Right ventricle myocardium inferior (tissue), 1 donor: ENCODE data around the gene SPCS2. TPM values are rescaled to one million over a fixed set of nuclear protein-coding genes. Genes with fewer than 3 reads are reported as not detected.
"Not testable (repeated sequence)": the region's sequence is repeated elsewhere in the genome, so short reads cannot be mapped to it uniquely, and the experiment has no call there.

Experiments
- ATAC-seq: fragments of 200-7000 bp; cut with Tn5 transposase; one replicate; pipeline ENCODE4 v1.9.1; 2020; ENCODE audit warnings: mild to moderate bottlenecking, moderate library complexity
- DNase-seq: peaks from one replicate; pipeline ENCODE4 v3.0.0; 2021; ENCODE audit errors: missing footprints
- intact Hi-C: fragments of 100-400 bp; cut with DNase I; formaldehyde crosslinking; loops from one replicate; pipeline ENCODE4 v1.11.0; 2022
- total RNA-seq: library from RNA; stranded (reverse); fragmentation: NEBNext Ultra II Directional; extraction: Animal tissue kit (Norgen Biotek cat#: 25700); gene quantifications from one replicate; pipeline ENCODE4 v1.2.1, GENCODE V29; 2021
- donor health status: DM: no; HTN: yes; CAD: no; lungs with severe emphysema.

SPCS2 gene
- total RNA-seq, 1 donor from 2014 or later, result 108 TPM

DNA sequence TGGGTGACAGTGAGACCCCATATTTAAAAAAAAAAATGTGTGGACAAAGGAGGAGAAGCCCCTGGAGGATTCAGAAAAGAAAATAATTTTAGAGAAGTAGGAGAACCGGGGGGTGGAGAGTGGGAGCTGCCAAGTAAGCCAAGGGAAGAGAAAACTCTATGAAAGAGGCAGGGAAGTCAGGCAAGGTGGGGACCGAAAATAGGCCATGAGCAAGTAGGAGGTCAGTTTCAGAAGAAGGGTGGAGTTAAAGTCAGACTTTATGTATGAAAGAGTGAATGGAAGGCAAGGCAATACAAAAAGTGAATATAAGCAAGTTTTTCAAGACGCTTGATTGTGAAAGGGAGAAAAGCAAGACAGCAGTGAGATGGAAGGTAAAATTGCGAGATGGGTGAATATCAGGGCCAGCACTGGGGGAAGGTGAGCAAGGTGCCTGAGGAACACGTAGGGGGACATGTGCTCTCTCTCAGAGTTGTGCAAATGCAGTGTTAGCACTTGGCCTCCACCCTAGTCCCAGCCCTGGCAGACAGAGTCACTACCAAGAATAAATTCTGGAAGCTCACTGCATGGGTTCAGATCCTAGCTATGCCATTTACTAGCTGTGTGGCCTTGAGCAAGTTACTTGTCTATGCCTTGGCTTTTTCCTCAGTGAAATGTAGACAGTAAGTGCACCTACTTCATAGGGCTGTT, 6.8 kb upstream of the SPCS2 start:
- ATAC-seq, result no peak
- intact Hi-C loops, result no loop called here

DNA sequence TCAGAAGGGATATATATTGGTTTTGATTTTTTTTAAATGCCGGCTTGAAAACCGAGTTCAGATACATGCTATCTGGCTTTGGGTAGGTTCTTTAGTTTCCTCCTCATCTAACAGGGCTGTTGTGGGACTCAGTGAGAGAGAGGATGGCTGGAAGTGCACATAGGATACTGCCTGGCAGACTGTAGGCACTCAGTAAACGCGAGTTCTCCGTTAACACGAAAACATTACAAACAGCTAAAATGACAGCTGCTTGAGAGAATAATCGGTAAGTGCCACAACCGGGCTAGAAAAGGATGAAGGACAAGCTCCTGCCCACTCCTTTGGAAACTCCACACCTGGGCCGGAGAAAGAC, 544 bp upstream of the SPCS2 start:
- intact Hi-C loops, result no loop called here
- DNase-seq (no peak), ATAC-seq (peak; percentile 4)

More for the DNA sequence above, 6.8 kb upstream of the SPCS2 start:
- DNase-seq, result no peak

DNA sequence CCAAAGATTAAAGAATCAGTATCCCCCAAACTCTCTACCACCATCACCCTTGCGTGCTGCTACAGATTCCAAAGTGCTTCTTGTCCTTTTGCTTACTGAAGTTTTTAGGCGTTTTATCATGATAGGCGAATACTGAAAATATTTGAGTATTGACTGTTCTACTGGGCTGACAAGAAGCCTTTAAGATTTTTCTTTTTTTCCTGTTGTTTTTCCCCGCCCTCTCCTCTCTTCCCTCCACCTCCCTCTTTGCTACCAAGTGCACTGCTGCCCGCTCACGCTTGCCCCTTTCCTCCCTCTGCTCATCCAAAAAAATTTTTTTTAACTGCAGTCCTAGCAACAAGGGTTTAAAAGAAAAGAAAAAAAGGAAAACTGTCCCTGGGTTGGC, 679 bp downstream of the SPCS2 start:
- ATAC-seq (no peak), DNase-seq (no peak)
- intact Hi-C loops, result no loop called here

DNA sequence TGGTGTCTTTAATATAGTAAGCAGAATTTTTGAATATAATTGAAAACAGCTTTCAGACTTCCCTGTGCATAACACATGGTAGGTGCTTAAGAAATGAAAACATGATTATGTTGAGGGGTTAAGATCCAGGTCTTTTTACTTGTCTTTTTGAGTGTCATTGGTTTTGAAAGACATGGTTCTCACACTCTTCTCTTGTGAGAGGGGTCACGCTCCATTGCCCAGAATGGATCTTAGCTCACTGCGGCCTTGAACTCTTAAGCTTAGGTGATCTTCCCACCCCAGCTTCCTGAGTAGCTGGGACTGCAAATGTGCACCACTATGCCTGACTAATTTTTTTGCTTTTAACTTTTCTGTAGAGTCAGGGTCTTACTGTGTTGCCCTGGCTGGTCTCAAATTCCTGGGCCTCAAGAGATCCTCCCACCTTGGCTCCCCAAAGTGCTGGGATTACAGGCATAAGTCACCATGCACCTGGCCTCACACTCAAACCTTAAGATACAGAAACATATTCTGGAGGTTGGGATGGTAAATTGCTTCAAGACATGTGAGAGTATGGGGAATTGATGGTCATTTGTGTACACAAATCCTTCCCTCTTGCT, 1.4 kb downstream of the SPCS2 start:
- DNase-seq, result no peak
- intact Hi-C loops, result no loop called here
- ATAC-seq, result no peak

DNA sequence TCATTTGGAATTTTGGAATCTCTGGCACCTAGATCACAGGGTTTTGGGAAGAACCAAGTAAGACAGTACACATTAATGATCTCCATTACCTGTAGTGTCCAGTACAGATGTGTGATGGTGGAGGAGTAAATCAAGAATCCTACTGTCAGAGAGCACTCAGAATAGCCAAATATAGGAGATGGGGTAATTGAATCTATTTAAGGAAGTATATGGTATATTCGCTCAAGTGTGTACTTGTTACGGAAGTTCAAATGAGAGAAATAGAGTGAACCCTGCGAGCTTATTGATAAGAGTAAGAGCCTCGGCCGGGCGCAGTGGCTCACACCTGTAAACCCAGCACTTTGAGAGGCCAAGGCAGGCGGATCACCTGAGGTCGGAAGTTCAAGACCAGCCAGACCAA, 2.2 kb downstream of the SPCS2 start:
- ATAC-seq (no peak), DNase-seq (no peak)
- intact Hi-C loops, result no loop called here

DNA sequence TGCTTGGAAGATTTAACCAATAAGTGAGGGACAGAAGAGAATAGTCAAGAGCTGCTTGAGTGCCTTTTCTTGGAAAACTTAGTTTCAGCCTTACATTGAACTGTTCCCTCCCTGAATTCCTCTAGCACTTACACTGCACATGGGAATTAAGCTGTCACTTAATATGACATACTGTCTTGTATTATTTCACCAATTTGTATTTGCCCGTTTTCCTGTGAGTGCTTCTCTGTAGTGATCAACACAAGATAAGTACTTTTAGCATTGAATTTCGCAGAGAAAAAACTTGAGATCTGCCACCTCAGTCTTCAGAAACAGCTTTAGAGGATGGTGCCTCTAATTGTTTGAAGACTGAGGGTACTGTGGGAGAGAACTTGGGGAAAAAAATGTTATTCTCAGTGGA, 3.7 kb downstream of the SPCS2 start:
- ATAC-seq (no peak), DNase-seq (no peak)
- intact Hi-C loops, result no loop called here

DNA sequence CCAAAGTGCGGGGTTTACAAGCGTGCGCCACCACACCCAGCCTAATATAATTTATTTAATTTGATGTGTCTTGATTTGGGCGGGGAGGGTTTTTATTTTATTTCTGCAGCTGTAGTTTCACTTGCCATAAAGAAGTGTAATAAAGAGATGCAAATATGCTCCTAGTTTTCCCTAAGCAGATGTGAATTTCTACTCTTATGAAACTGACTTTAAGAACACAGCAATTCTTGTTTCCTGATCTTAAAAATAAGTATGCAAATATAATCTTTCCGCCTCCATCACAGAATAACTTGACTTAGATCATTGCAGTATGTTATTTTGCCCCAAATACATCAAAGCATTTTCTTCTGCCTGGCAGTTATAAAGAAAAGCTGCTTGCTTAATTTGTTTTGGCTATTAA, 4.4 kb downstream of the SPCS2 start:
- DNase-seq (no peak), ATAC-seq (no peak)
- intact Hi-C loops, result no loop called here

DNA sequence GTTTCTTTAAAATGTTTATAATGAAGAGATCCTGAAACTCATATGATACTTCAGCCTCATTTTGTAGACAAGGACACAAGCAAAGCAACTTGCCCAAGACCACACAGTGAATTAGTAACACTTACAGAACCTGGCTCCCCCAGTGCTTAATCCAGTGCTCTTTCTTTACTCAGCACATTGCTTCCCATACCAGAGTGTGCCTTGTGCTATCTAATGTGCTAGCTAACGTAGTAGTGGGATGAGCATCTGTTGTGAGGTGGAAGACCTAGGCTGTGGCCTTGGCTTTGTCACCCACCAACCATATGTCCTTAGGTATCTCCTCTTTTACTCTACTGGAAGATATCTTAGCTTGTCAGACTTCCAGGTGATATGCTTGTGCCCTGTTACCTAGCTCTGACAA, 5.1 kb downstream of the SPCS2 start:
- DNase-seq (no peak), ATAC-seq (no peak)
- intact Hi-C loops, result no loop called here

DNA sequence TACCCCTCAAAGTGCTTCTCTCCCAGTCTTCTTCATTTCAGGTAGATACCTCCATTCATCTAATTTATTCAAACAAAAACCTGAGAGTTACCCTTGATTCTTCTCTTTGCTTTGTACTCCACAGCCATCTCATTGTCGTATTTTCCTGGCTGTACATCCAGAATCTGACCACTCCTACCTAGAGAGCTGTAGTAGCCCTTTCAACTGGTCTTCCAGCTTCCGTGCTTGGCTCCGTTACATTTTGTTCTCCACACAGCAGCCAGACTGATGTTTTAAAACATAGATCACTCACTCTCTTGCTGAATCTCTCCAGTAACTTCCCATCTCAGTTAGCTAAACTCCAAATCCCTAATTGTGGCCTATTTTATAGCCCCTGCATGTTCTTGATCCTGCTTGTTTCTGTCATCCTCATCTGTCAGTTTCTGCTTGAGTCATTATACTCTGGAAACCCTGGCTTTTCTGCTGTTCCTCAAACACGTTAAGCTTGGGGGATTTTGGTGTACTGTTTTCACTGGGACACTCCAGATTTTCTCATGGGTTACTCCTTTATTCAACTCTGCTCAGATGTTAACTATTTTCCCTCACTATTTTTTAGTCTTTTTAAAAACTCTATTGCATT, 7.4 kb downstream of the SPCS2 start:
- peak; percentile 70 for ATAC-seq
- intact Hi-C loops, result no loop called here

DNA sequence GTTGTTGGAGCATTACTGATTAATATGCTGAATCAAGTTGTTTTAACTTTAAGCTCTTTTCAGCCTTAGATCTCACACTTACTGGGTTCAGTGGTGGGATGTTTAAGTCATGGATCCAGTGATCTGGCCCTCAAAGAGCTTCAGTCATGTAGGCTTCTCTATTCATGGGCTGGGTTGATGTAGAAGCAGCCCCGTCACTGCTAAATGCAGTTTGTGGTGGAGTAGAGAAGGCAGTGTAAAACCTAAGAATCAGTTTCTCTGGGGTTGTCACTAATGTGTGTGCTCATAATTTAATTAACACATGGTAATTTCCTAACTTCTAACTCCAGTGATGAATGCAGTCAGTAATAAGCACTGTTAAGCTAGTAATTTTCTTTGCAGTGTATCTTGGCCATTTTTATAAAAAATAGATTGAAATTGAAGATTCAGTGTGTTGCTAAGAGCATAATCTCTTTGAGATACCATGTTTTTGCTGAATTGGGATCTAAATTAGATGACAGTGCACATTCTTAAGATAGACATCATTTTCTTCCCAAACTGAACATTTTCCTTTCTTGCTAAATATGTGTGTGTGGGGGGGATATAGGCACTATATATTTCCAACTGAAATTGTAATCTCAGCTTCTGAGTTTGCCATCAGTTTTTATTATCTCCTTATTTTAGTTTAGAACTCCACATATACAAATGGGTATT, 9.0 kb downstream of the SPCS2 start:
- intact Hi-C loops, result no loop called here

More for the DNA sequence above, 7.4 kb downstream of the SPCS2 start:
- DNase-seq, result no peak

DNA sequence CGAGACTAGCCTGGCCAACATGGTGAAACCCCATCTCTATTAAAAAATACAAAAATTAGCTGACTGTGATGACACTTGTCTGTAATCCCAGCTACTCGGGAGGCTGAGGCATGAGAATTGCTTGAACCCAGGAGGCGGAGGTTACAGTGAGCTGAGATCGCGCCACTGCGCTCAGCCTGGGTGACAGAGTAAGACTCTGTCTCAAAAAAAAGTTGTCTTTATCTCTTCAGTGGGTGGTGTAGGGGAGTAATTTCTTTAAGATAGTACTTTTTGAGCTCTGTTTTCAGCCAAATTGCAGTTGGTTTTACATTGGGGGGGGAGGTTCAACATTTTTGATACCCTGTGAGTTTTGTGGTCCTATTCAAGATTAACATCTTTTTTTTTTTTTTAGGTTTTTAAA, 11.1 kb downstream of the SPCS2 start:
- intact Hi-C loops, DNase-seq, ATAC-seq: not testable (repeated sequence)

More for the DNA sequence above, 9.0 kb downstream of the SPCS2 start:
- DNase-seq (no peak), ATAC-seq (no peak)

DNA sequence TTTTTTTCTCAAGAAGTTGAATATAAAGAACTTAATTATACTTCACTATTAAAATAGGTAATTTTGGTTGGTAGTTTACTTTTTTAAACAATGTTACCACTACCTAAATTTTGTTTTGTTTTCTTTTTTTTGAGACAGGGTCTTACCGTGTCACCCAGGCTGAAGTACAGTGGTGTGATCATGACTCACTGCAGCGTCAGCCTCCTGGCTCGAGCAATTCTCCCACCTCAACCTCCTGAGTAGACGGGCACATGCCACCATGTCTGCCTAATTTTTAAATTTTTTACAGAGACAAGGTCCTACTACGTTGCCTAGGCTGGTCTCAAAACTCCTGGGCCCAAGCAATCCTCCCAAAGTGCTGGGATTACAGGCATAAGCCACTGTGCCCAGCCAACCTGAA, 17.6 kb downstream of the SPCS2 start:
- no peak for DNase-seq
- no peak for ATAC-seq
- intact Hi-C loops, result no loop called here

DNA sequence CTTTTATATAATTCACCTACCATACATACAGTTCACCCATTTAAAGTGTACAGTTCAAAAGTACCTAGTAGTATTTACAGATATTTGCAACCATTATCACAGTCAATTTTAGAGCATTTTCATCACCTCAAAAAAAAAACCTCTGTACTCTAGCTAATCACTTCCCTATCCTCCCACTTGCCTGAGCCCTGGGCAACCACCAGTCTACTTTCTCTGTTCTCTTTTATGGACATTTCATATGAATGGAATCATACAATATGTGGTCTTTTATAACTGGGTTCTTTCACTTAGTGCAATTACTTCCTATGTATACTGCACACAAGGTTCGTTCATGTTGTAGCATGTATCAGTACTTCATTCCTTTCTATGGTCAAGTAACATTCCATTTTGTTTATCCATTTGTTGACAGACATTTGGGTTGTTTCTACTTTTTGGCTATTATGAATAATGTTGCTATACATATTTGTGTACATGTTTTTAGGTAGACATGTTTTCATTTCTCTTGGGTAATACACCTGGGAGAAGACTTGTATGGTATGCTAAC, 21.9 kb downstream of the SPCS2 start:
- DNase-seq, result no peak
- ATAC-seq, result no peak
- intact Hi-C loops, result no loop called here

DNA sequence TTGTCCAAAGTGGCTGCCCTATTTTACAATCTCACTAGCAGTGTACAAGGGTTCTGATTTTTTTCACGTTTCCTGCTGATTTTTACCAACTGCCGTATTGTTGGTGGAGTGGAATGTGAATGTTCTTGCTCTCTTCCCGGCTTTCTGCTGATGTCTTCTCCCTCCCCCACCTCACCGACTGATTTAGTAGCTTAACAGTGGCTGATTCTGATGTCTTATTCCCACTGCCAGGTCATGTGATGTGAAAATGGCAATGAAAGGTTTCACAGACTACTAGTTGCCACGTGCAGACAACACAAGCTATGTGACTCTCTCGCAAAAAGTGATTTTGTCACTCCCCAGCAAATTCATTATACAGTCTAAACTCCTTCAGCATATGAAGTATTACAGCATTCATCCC, 22.4 kb downstream of the SPCS2 start:
- DNase-seq (no peak), ATAC-seq (no peak)
- intact Hi-C loops, result no loop called here

DNA sequence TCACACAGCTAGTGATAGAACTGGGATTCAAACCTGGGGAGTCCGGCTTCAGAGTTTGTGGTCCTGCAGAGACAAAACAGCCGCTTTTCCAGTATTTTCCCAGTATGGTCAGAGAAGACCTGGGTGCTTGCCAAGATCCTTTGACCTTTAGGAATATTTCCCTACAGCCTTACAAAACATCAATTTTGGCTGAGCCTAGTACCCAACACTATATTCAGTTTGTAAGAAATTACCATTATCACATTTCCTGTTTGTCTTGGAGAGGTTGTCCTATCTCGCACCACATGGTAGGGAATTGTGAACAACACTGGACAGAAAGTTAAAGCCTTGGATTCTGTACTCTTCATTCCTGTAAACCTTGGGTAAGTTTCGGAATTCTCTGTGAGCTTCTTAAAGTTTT, 29.0 kb downstream of the SPCS2 start:
- ATAC-seq (peak; percentile 48), DNase-seq (no peak)
- intact Hi-C loops, result no loop called here

DNA sequence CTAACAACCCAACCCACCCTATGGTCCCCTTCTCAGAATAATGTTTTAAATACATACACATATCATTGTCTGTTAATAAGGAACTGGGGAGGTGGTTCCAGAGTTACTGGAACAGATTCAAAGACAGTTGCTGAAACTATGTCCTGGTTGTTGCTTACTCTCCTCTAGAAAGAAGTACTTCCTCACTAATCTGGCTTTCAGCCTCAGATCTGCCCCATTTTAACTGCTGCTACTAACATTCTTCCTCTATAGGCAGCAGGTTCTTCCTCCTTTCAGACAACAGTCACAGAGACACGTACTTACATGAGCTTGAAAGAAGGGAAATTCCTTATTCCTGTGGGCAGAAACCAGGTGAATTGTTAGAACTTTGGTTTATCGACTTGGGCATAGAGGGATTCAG, 31.6 kb downstream of the SPCS2 start:
- intact Hi-C loops, result no loop called here
- ATAC-seq, result no peak
- DNase-seq, result no peak

DNA sequence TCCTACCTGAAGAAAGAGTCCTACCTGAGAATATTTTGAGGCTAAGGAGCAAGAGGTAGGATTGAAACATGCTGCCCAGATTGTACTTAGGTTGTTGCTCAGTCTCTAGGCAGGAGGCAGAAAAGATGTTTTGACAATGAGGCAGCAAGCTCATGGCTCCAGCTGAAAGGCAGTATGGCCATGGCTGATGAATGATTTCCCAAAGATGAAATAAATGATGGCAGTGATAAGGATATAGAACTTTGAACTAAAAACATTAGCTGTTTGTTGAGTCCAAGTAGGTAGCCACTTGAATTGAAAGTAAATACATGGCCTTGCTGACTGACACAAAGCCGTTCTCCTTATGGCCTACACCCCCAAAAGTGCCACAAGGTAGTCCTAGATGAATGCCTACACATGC, 32.8 kb downstream of the SPCS2 start:
- intact Hi-C loops, result no loop called here
- DNase-seq (no peak), ATAC-seq (no peak)

DNA sequence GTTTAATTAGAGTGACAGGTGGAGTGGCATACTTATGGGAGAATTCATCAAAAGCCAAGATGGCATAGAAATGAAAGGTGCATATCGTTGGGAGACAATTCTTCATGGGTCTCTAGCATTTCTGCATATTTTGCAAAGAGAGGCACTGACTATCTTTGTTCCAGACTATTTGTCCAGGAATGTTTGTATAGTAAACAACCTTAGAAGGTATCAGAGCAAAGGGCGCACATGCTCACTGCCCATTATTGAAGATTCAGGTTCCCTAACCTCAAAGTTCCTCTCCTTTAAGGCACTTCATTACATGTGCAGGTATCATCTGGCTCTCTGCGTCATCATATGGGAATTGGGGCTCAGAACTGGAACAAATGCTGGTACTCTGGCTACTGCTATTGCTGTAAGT, 35.0 kb downstream of the SPCS2 start:
- no peak for DNase-seq
- no peak for ATAC-seq
- intact Hi-C loops, result no loop called here

DNA sequence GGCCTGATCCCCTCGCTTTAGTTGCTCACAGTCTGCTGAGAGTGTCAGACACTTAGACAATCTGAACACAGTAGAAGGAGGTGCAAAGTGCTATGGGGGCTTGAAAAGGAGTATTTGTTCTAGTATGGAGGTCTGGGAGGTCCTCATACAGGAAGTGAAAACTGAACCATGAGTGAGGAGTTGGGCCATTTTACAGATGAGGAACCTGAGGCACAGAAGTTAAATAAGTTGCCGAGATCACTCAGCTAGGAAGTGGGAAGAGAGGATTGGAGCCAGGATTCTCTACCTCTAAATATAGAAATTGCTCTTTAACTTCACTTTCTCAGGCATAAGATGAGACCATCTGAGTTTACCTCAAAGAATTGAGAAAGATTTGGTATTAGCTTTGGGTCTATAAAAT, 35.7 kb downstream of the SPCS2 start:
- intact Hi-C loops, result no loop called here
- DNase-seq (no peak), ATAC-seq (no peak)
